GM21390 (cell line): Measurements from ENCODE around the gene FASTKD1.

Experiments
- ATAC-seq: cut with Tn5 transposase; IDR thresholded peaks from one replicate; pipeline ENCODE4 v1.9.1; 2021; ENCODE audit not compliant: unreplicated experiment

The FASTKD1 gene

DNA sequence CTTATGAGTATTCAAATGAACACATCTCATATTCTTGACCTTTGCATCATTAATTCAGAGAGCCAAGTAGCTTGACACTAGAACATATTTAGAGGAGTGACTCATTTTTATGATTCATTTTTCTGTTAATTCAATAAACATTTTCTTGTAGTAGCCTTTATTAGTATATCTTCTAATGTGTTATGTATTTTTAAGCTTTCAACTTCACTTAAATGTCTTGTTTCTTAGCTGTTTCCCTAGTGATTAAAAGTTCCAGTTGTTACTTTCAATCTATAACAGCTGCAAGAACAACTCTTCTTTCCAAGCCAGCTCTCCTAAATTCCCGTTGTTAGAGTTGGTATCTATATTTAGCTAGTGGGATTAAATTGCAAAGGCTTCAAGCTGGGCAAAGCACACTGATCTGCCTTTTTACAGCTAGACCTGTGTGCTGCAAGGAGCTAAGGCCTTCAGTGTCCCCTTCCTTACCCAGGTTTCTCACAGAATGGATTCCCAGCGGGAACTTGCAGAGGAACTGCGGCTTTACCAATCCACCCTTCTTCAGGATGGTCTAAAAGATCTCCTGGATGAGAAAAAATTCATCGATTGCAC, 64.3 kb downstream of the FASTKD1 start, which contains the start of gene KLHL41:
Gene KLHL41 (plus strand): TSS at position 405 of the 588 bp plus-strand sequence. CDS start 77 bp downstream, at position 482.
- ATAC-seq, result no peak

- no peak for ATAC-seq
Measured at GRCh38 chr2:169507698-169508097, 66.0 kb downstream of the FASTKD1 start.

DNA sequence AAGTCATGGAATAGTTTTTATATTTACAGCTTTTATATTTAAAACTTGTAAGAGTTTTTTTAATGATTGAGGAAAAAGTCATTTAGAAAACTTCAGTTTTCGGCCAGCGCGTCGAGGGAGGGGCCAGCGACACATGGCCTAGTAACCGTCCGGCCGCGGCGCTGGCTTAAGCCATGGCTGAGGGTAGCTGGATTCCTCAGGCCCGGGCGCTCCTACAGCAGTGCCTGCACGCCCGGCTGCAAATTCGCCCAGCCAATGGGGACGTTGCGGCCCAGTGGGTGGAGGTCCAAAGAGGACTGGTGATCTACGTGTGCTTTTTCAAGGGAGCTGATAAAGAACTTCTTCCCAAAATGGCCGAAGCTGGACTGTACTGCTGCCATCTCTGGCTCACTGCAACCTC, 69.0 kb downstream of the FASTKD1 start:
- no peak for ATAC-seq

DNA sequence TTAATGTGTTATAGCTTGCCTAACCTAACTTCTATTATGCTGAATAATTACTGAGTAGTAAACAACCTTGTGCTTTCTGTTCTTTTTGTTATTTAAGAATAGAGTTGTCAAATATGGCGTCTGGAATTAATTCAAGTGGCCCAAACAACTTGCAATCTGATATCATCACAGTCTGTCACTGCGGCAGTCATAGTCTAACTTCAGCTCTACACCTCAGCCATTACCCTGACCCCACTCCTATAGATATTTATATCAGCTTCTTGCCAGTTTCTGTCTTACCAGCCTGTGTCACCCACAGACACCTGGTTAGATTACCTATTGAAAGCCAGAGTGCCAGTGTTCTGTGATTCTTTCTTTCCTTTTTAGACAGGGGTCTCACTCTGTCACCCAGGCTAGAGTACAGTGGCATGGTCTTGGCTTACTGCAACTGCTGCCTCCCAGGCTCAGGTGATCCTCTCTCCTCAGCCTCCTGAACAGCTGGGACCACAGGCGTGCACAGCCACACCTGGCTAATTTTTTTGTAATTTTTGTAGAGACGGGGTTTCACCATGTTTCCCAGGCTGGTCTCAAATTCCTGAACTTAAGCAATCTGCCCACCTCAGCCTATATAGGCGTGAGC, 78.2 kb downstream of the FASTKD1 start:
- no peak for ATAC-seq

DNA sequence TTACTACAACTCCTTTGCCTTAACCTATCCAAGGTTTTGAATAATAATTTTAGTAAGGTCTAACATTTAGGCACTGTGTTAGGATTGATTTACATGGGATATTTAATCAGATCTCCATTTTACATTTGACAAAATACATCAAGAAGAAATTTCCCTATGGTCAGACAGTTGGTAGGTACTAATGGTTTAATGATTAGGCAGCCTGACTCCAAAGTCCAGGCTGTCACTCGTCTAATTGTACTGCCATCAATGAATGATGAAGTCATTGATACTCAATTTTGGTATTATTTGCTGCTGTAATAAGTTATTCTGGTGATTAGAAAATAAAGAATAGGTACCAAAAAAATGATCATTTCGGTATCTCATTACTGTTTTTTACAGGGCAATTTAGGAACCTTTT, 80.3 kb downstream of the FASTKD1 start:
- ATAC-seq, result no peak

- ATAC-seq, result no peak
Measured at GRCh38 chr2:169491378-169491777, 82.3 kb downstream of the FASTKD1 start.

- no peak for ATAC-seq
Measured at GRCh38 chr2:169490834-169491233, 82.8 kb downstream of the FASTKD1 start.

DNA sequence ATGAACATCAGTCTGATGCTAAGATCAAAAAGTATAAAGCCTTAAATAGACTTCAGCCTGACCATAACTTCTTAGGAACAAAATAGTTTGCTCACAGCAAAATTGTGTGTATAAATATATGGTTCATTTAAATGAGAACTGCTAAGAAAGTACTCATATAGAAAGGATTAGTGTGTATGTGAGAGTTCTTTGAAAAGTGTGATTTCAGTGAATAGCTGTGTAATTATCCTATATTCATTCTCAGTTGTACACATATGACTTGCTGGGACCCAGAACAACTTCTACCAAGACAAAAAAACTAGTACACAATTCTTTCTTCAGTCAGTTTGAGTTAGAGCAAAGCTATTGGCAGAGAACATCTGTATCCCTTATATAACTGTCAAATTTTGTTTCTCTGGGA, 87.2 kb downstream of the FASTKD1 start:
- ATAC-seq, result no peak

- ATAC-seq, result no peak
Measured at GRCh38 chr2:169485650-169486138, 88.0 kb downstream of the FASTKD1 start.

DNA sequence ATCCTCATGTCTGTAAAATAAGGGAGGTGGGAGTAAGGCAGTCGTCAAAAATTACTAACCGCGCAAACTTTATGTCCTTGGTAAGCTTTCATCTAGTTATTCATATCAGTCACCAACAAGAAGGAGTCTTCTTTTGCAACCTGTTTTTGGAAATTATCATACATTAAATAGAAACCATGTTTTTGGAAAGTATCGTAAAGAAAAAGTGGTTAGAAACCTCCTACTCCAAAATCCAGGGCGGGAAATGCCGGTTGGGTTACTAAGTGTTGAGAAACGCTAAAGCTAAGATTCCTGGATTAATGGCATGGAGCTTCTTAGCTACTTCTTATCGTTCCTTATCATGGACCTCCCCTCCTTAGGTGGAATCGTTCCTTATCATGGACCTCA, 93.6 kb downstream of the FASTKD1 start:
- ATAC-seq, result no peak
